Heart right ventricle (tissue), 16 donors: ENCODE results near the gene CWC22. TPM values are rescaled to one million over a fixed set of nuclear protein-coding genes. Genes with fewer than 3 reads are reported as not detected.
"Not testable (repeated sequence)": the region's sequence is repeated elsewhere in the genome, so short reads cannot be mapped to it uniquely, and the experiment has no call there.

Experiments
- ATAC-seq, 8 donors: fragments of 200-7000 bp; cut with Tn5 transposase; one replicate each; pipeline ENCODE4 v1.9.1; 2020; ENCODE audit warnings: mild to moderate bottlenecking in 8 of 8, moderate library complexity in 8 of 8, moderate number of reproducible peaks in 1 of 8
- DNase-seq, 2 donors: peaks; one replicate each; pipeline ENCODE4 v3.0.0-alpha.2; 2020
- H3K27ac ChIP-seq, 10 donors: fragments of 200-600 bp; sonication (generic) in 2 of 10; one replicate each; pipeline versions ENCODE4 v1.5.0 to v1.8.0; 2020 to 2022; ENCODE audit warnings: mild to moderate bottlenecking in 3 of 10
- H3K27me3 ChIP-seq, 7 donors: fragments of 200-600 bp; one replicate each; pipeline ENCODE4 v1.8.0; 2021 to 2022; ENCODE audit warnings: mild to moderate bottlenecking in 2 of 7
- H3K36me3 ChIP-seq, 9 donors: fragments of 200-600 bp; sonication (generic) in 1 of 9; one replicate each; pipeline versions ENCODE4 v1.5.0 to v1.8.0; 2020 to 2022; ENCODE audit warnings: mild to moderate bottlenecking in 2 of 9
- H3K4me1 ChIP-seq, 9 donors: fragments of 200-600 bp; sonication (generic) in 1 of 9; one replicate each; pipeline versions ENCODE4 v1.5.0 to v1.8.0; 2020 to 2022; ENCODE audit warnings: mild to moderate bottlenecking in 4 of 9
- H3K4me3 ChIP-seq, 10 donors: fragments of 200-600 bp; sonication (generic) in 2 of 10; one replicate each; pipeline versions ENCODE4 v1.5.0 to v1.8.0; 2020 to 2022; ENCODE audit warnings: mild to moderate bottlenecking in 7 of 10, moderate library complexity in 2 of 10
- H3K9me3 ChIP-seq, 11 donors: fragments of 200-600 bp in 10 of 11; sonication (generic) in 2 of 11; one replicate each; pipeline versions ENCODE4 v1.5.0 to v1.8.0; 2013 to 2022; ENCODE audit warnings: mild to moderate bottlenecking in 2 of 11, control low read depth in 1 of 11, moderate library complexity in 1 of 11
- WGBS, 2 donors: extraction: QIAGEN DNeasy Blood & Tissue Kit; methylation state at CpG; one replicate each; pipeline ENCODE4 v1.1.7; 2013; ENCODE audit warnings: inconsistent platforms in 1 of 2; 5-methylcytosine and 5-hydroxymethylcytosine counted together
- intact Hi-C, 10 donors: fragments of 100-400 bp; cut with DNase I; formaldehyde crosslinking; loops; one replicate each; pipeline versions ENCODE4 v1.11.1 to v1.14.2; 2022
- polyA plus RNA-seq, 2 donors: library from polyadenylated mRNA; stranded (reverse); fragments of 200-250 nt; gene quantifications; one replicate each; pipeline ENCODE4 v1.2.3, GENCODE V29; 2013
- total RNA-seq, 10 donors: library from RNA; stranded (reverse); fragmentation: NEBNext Ultra II Directional in 3 of 10; extraction: Animal tissue kit (Norgen Biotek cat#: 25700) in 3 of 10; gene quantifications; one replicate each; pipeline versions ENCODE4 v1.2.1 to v1.2.4, GENCODE V29; 2021 to 2023
- TF ChIP-seq, protein P1 (sequence below), 9 donors: fragments of 200-600 bp; sonication (generic) in 2 of 9; IDR thresholded peaks; one replicate each; pipeline versions ENCODE4 v1.5.0 to v1.8.0; 2021 to 2022; ENCODE audit warnings: antibody characterized with exemption in 9 of 9, mild to moderate bottlenecking in 5 of 9, moderate library complexity in 1 of 9
- donor health status: Arrhythmogenic right ventricular cardiomyopathy.
- donor health status: ischemic (EF 13 %, LVEDD 7.1; RV severe dilation, severe dysfunction).
- donor health status: healthy with polysubstance abuse.
- donor health status: DM: no; HTN: yes; CAD: no.
- donor health status: DM: no; HTN: no; CAD: no.
- donor health status: ischemic (EF 25% LVEDD 6.9; RV normal size, moderate dysfunction).
- donor health status: ischemic (EF 25% LVEDD 5.7; RV mildly dilated, moderate dysfunction).
- donor health status: healthy.
- donor health status: DM: yes; HTN: yes; CAD: no.
- donor health status: Ischemic cardiomyopathy.
- donor health status: ischemic (EF 35%, LVEDD 5.7; RV mildly dilated, moderate dysfunction).
- donor health status: nonischemic (EF 11% LVEDD 7.7; RV severe dilation, severe dysfunction).
- donor health status: DM: yes; HTN: yes; CAD: no.
- donor health status: PGD.
- donor health status: ischemic (EF 29% LVEDD 5.4; RV normal size, mild dysfunction).
- donor health status: nonischemic (EF 23%, LVEDD 6.1; RV moderate dilation, normal function).

The CWC22 gene
- total and polyA plus RNA-seq, 12 donors, result 5.6 to 16.0 (median 12.6) TPM

DNA sequence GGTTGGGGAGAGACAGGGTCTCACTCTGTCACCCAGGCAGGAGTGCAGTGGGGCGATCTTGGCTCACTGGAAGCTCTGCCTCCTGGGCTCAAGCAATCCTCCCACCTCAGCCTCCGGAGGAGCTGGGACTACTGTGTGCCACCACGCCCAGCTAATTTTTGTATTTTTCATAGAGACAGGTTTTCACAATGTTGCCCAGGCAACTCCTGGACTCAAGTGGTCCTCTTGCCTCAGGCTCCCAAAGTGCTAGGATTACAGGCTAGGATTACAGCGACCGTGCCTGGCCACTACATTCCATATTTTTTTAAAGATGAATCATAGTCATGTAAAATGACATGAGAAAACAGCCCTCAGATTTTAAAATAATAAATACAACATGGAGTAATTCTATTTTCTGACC lies 32.3 kb downstream of the CWC22 start:
- no peak overlapping the region for H3K4me3 ChIP-seq
- no peaks in the 10 kb centered on the region for H3K4me1 ChIP-seq
- ATAC-seq (no peak), DNase-seq (no peak)
- no peaks in the 10 kb centered on the region for H3K9me3 ChIP-seq
- no peak overlapping the region for H3K27ac ChIP-seq
- peaks cover 0 to 97% (median 40%) of the 10 kb centered on the region in 9 donors for H3K36me3 ChIP-seq
- TF ChIP-seq, protein P1, sequence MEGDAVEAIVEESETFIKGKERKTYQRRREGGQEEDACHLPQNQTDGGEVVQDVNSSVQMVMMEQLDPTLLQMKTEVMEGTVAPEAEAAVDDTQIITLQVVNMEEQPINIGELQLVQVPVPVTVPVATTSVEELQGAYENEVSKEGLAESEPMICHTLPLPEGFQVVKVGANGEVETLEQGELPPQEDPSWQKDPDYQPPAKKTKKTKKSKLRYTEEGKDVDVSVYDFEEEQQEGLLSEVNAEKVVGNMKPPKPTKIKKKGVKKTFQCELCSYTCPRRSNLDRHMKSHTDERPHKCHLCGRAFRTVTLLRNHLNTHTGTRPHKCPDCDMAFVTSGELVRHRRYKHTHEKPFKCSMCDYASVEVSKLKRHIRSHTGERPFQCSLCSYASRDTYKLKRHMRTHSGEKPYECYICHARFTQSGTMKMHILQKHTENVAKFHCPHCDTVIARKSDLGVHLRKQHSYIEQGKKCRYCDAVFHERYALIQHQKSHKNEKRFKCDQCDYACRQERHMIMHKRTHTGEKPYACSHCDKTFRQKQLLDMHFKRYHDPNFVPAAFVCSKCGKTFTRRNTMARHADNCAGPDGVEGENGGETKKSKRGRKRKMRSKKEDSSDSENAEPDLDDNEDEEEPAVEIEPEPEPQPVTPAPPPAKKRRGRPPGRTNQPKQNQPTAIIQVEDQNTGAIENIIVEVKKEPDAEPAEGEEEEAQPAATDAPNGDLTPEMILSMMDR (IDR thresholded peaks at IDR 0.05), result no peak
- WGBS, 2 donors, result 98 to 99% methylated on average over 5 of the region's 5 CpGs
- H3K27me3 ChIP-seq, result no peaks in the 10 kb centered on the region
- intact Hi-C loops, result no loop called here

GRCh38 chr2:179966778-179967394 lies 40.2 kb downstream of the CWC22 start:
- 85 to 87% methylated on average over 3 of the region's 3 CpGs for WGBS, 2 donors
- Histone ChIP-seq H3K4me3 (no peak overlapping the region), H3K4me1 (no peaks in the 10 kb centered on the region), H3K27ac (no peak overlapping the region), H3K36me3 (peaks cover 0 to 100% (median 26%) of the 10 kb centered on the region in 9 donors), H3K9me3 (no peaks in the 10 kb centered on the region), H3K27me3 (no peaks in the 10 kb centered on the region)
- TF ChIP-seq, protein P1 (IDR thresholded peaks at IDR 0.05), result no peak
- no peak for DNase-seq
- no peak for ATAC-seq
- intact Hi-C loops, result no loop called here

DNA sequence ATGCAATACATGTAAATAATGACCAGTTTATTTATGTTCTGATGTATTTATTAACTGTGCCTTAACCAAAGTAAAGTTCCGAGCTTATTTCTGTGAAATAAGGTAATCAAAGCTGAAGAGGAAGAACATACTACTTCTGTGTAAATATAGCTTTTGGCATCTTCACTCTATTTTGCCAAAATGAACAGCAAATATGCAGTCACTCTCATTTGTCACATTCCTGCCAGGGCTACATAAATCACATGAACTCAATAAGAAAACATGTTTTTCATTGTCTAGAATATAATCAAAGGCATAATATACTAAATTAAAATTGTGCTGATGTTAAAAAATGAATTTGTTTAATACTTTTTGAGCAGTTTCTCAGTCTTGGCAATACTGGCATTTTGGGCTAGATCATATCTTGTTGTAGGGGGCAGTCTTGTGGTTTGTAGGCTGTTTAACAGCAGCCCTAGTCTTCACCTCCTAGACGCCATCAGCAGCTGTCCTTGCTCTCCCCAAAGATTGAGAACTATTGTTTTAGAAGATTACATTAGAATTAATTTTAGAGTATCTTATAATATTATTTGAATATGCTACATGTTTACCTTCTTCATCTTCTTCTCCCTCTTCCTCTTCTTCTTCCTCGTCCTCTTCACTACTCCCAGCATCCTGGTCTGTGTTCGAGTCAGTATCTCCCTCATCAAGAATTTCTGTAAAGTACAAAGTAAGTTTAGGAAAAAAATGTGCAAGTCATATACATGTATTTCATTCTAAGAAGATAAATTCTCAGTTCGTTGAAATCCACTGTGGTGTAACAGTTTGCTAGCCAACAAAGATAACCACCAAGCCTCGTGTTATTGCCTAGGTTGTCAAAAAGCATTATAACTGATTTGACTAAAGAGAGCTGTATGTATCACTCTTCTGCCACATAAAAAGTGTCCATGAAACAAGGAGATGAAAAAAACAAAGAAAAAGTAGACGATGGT lies 41.5 kb downstream of the CWC22 start:
- no peak for ATAC-seq
- intact Hi-C loops, result no loop called here
- Histone ChIP-seq H3K27ac (no peak overlapping the region), H3K27me3 (no peaks in the 10 kb centered on the region), H3K36me3 (peaks cover 0 to 100% (median 25%) of the 10 kb centered on the region in 9 donors), H3K9me3 (no peaks in the 10 kb centered on the region), H3K4me3 (no peak overlapping the region), H3K4me1 (no peaks in the 10 kb centered on the region)
- DNase-seq, result no peak
- 94 to 97% methylated on average over 7 of the region's 7 CpGs for WGBS, 2 donors
- TF ChIP-seq, protein P1 (IDR thresholded peaks at IDR 0.05), result no peak

- Histone ChIP-seq H3K4me1 (no peaks in the 10 kb centered on the region), H3K4me3 (no peak overlapping the region), H3K9me3 (no peaks in the 10 kb centered on the region), H3K36me3 (peaks cover 0 to 100% (median 27%) of the 10 kb centered on the region in 9 donors), H3K27me3 (no peaks in the 10 kb centered on the region), H3K27ac (no peak overlapping the region)
- WGBS, 2 donors, result 90 to 93% methylated on average over 4 of the region's 4 CpGs
- no peak for ATAC-seq
- intact Hi-C loops, result no loop called here
- TF ChIP-seq, protein P1 (IDR thresholded peaks at IDR 0.05), result no peak
- DNase-seq, result no peak
Measured at GRCh38 chr2:179963626-179964025, 43.5 kb downstream of the CWC22 start.

- H3K9me3 ChIP-seq, DNase-seq, intact Hi-C loops, H3K4me1 ChIP-seq, ATAC-seq, H3K27ac ChIP-seq, H3K27me3 ChIP-seq, H3K4me3 ChIP-seq: not testable (repeated sequence)
- peaks cover 0 to 97% (median 16%) of the 10 kb centered on the region in 9 donors for H3K36me3 ChIP-seq
- 98% methylated on average over 4 of the region's 4 CpGs for WGBS, 2 donors
Measured at GRCh38 chr2:179958251-179958650, 48.8 kb downstream of the CWC22 start.
